COLO668 (cell line): ENCODE results near the gene ZSCAN5A.
A peak's percentile ranks its signal among the peaks of the same experiment; 100 is the strongest.
"Not testable (repeated sequence)": the region's sequence is repeated elsewhere in the genome, so short reads cannot be mapped to it uniquely, and the experiment has no call there.

Source experiments
- DNase-seq: peaks from one replicate; lab custom pipeline; 2025; ENCODE audit not compliant: unreplicated experiment; lab: John Stamatoyannopoulos, UW

Gene ZSCAN5A

GRCh38 chr19:56314381-56315076 is at the start of gene ZSCAN5A:
Gene ZSCAN5A (minus strand): TSS chr19:56314839. CDS start chr19:56225046, 89,793 bp downstream.
- peak; percentile 96 for DNase-seq

- no peak for DNase-seq
These were observed 46.2 kb upstream of the ZSCAN5A start for GRCh38 chr19:56360841-56361240.

- no peak for DNase-seq
These were observed 42.3 kb upstream of the ZSCAN5A start for GRCh38 chr19:56356944-56357343.

- DNase-seq: no peak
These were observed 40.9 kb upstream of the ZSCAN5A start for GRCh38 chr19:56355517-56355916.

GRCh38 chr19:56351208-56351607 is 36.6 kb upstream of the ZSCAN5A start:
- no peak for DNase-seq

GRCh38 chr19:56350416-56351045 is 35.9 kb upstream of the ZSCAN5A start:
- DNase-seq: peak; percentile 41

- DNase-seq: peak; percentile 8
These were observed 33.7 kb upstream of the ZSCAN5A start for GRCh38 chr19:56348289-56348877.

GRCh38 chr19:56347163-56347778 is 32.6 kb upstream of the ZSCAN5A start:
- no peak for DNase-seq

GRCh38 chr19:56341948-56342347 is 27.3 kb upstream of the ZSCAN5A start:
- no peak for DNase-seq

- not testable (repeated sequence) for DNase-seq
These were observed 24.4 kb upstream of the ZSCAN5A start for GRCh38 chr19:56339031-56339430.

GRCh38 chr19:56337077-56337476 is 22.4 kb upstream of the ZSCAN5A start:
- DNase-seq: not testable (repeated sequence)

GRCh38 chr19:56335371-56335770 is 20.7 kb upstream of the ZSCAN5A start:
- DNase-seq: not testable (repeated sequence)

- DNase-seq: peak; percentile 32
These were observed 18.9 kb upstream of the ZSCAN5A start for GRCh38 chr19:56333506-56333905.

GRCh38 chr19:56332695-56333094 is 18.1 kb upstream of the ZSCAN5A start:
- DNase-seq: no peak

GRCh38 chr19:56324436-56324835 is 9.8 kb upstream of the ZSCAN5A start:
- DNase-seq: no peak

- no peak for DNase-seq
These were observed 7.4 kb upstream of the ZSCAN5A start for GRCh38 chr19:56321989-56322440.

GRCh38 chr19:56321254-56321988 is 6.8 kb upstream of the ZSCAN5A start:
- no peak for DNase-seq

GRCh38 chr19:56319991-56320390 is 5.4 kb upstream of the ZSCAN5A start:
- DNase-seq: no peak

GRCh38 chr19:56317749-56318148 is 3.1 kb upstream of the ZSCAN5A start:
- DNase-seq: no peak

- no peak for DNase-seq
These were observed 2.1 kb upstream of the ZSCAN5A start for GRCh38 chr19:56316728-56317127.
